Left colon (tissue), 2 donors: ENCODE data around the gene SERPINA6. TPM values are rescaled to one million over a fixed set of nuclear protein-coding genes. Genes with fewer than 3 reads are reported as not detected.
"Not testable (repeated sequence)": the region's sequence is repeated elsewhere in the genome, so short reads cannot be mapped to it uniquely, and the experiment has no call there.

Source experiments
- ATAC-seq: fragments of 200-7000 bp; cut with Tn5 transposase; one replicate; pipeline ENCODE4 v1.9.1; 2020; ENCODE audit warnings: mild to moderate bottlenecking, moderate library complexity
- DNase-seq, 2 donors: peaks; one replicate each; pipeline ENCODE4 v3.0.0-alpha.2; 2020
- intact Hi-C, 2 donors: fragments of 100-400 bp; cut with DNase I in 1 of 2; cut with micrococcal nuclease in 1 of 2; formaldehyde crosslinking; loops; one replicate each; pipeline versions ENCODE4 v1.11.2 to v1.14.0; 2022; cut with DNase I, micrococcal nuclease
- total RNA-seq, 2 donors: library from RNA; stranded (reverse); fragmentation: NEBNext Ultra II Directional; extraction: Animal tissue kit (Norgen Biotek cat#: 25700); gene quantifications; one replicate each; pipeline ENCODE4 v1.2.1, GENCODE V29; 2021
- donor health status: DM: no; HTN: no; CAD: no.
- donor health status: DM: yes; HTN: yes; CAD: no.

The SERPINA6 gene
- total RNA-seq, 2 donors from 2014 or later: 1.6 to 1.7 TPM

DNA sequence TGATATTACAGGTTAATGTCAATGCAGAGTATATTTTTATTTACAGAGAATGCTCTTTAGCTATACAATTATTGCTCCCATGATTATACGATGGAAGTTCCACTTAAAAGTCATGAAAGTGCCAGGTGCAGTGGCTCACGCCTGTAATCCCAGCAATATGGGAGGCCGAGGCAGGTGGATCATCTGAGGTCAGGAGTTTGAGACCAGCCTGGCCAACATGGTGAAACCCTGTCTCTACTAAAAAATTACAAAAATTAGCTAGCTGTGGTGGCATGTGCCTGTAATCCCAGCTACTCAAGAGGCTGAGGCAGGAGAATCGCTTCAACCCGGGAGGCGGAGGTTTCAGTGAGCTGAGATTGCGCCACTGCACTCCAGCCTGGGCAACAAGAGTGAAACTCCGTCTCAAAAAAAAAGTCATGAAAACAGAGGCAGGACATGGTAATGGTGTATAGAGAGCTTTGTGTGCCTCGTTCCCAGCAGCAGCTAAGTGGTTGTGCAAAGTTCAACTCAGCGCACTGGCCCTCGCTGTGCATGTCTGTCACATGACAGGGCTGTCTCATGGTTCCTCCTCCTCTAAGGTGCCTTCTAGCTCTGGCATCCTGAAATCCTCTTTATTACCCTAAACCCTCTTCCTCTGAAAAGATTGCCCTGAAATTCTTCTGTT is 46.1 kb downstream of the SERPINA6 start:
- intact Hi-C loops: not testable (repeated sequence)
- DNase-seq: peak in 1 of 2 donors; percentile 27
- peak; percentile 89 for ATAC-seq

GRCh38 chr14:94269156-94269555 is 54.0 kb downstream of the SERPINA6 start:
- DNase-seq: no peak

GRCh38 chr14:94268582-94268981 is 54.6 kb downstream of the SERPINA6 start:
- ATAC-seq, DNase-seq, intact Hi-C loops: not testable (repeated sequence)

More at GRCh38 chr14:94269156-94269555, 54.0 kb downstream of the SERPINA6 start:
- intact Hi-C loops: no loop called here
- ATAC-seq: no peak

- ATAC-seq: no peak
- intact Hi-C loops: no loop called here
- DNase-seq: no peak
Observed at GRCh38 chr14:94267352-94267751, 55.8 kb downstream of the SERPINA6 start.

- DNase-seq, intact Hi-C loops, ATAC-seq: not testable (repeated sequence)
Observed at GRCh38 chr14:94264195-94264594, 58.9 kb downstream of the SERPINA6 start.

Other genes with a start within 250 kb of the SERPINA6 start
- 100 to 1,000 TPM; 102 to 106 TPM for gene DDX24, start 242.1 kb downstream of the SERPINA6 start, total RNA-seq
- gene IFI27L1, start 242.0 kb downstream of the SERPINA6 start, total RNA-seq: 10 to 100 TPM; 33.9 to 40.5 TPM
- gene IFI27, start 212.6 kb downstream of the SERPINA6 start, total RNA-seq: 1,000 to 10,000 TPM in 1 of 2 donors, 100 to 1,000 TPM in 1; 498 to 1,280 TPM
- gene IFI27L2, start 193.7 kb downstream of the SERPINA6 start, total RNA-seq: 10 to 100 TPM; 32.3 to 39.3 TPM
- under 1 TPM in 1 of 2 donors, not detected in 1; 0.28 TPM for gene PPP4R4, start 149.0 kb downstream of the SERPINA6 start, total RNA-seq
- under 1 TPM; 0.18 to 0.31 TPM for gene SERPINA10, start 30.1 kb downstream of the SERPINA6 start, total RNA-seq
- gene SERPINA2, start 43.4 kb upstream of the SERPINA6 start, total RNA-seq: not detected
- gene SERPINA1, start 65.3 kb upstream of the SERPINA6 start, total RNA-seq: 100 to 1,000 TPM; 185 to 197 TPM
- not detected for gene SERPINA11, start 129.5 kb upstream of the SERPINA6 start, total RNA-seq
- not detected for gene SERPINA9, start 152.9 kb upstream of the SERPINA6 start, total RNA-seq
- gene SERPINA12, start 186.1 kb upstream of the SERPINA6 start, total RNA-seq: not detected
- gene SERPINA4, start 238.1 kb upstream of the SERPINA6 start, total RNA-seq: not detected